K562 (cell line): ENCODE results near the gene PWP2. TPM values are rescaled to one million over a fixed set of nuclear protein-coding genes. Genes with fewer than 3 reads are reported as not detected.
A peak's percentile ranks its signal among the peaks of the same experiment; 100 is the strongest.

Source experiments
- ATAC-seq: fragments of 200-7000 bp; cut with Tn5 transposase; 3 replicates; pipeline ENCODE4 v1.9.1; 2020; ENCODE audit warnings: moderate library complexity
- BruUV-seq: library from RNA; stranded (reverse); fragments of 400-500 nt; replicated peaks from 2 replicates; lab custom pipeline; 2021; lab: Mats Ljungman, UMichigan
- CTCF ChIA-PET: fragments of 300-600 bp; formaldehyde crosslinking; extraction: SDS; loops from one replicate; lab custom pipeline; 2021; ENCODE audit warnings: low intra/inter-chr PET ratio; lab: Yijun Ruan, JAX
- POLR2A ChIA-PET: fragments of 300-600, 350-650 bp; sonication (Branson Sonifier 250); formaldehyde crosslinking; extraction: SDS; loops from one replicate; lab custom pipeline; 2021; ENCODE audit warnings: antibody characterized with exemption, inconsistent platforms; lab: Yijun Ruan, JAX
- DNase-seq, 4 experiments: peaks; one replicate each; pipeline versions ENCODE4 v3.0.0 to v3.0.0-alpha.2; 2011 to 2018; ENCODE audit warnings: low spot score in 3 of 4, mixed read lengths in 3 of 4; ENCODE audit errors: extremely low read depth in 1 of 4
- FAIRE-seq: peaks from 2 replicates; lab custom pipeline; 2011; peaks lifted over from hg19 to GRCh38; lab: Jason Lieb, UNC
- H2AFZ ChIP-seq: 2 replicates; pipeline ENCODE4 v1.6.0; 2011; ENCODE audit warnings: low read depth, low read length, control low read depth, inconsistent platforms
- H3K27ac ChIP-seq: fragments of 200-600 bp; 3 replicates; pipeline ENCODE4 v1.8.0; 2011; ENCODE audit warnings: low read depth, mild to moderate bottlenecking, control low read depth, inconsistent platforms, low read length, moderate library complexity, mixed read lengths; ENCODE audit errors: extremely low read depth
- H3K27me3 ChIP-seq, 2 experiments: fragments of 300-600 bp in 1 of 2; 2 replicates in 1 of 2; 3 replicates in 1 of 2; pipeline versions ENCODE4 v1.6.0 to v1.8.0; 2011; ENCODE audit warnings: inconsistent platforms in 2 of 2, low read length in 2 of 2, mild to moderate bottlenecking in 1 of 2, mixed read lengths in 1 of 2, moderate library complexity in 1 of 2; ENCODE audit not compliant: control insufficient read depth in 2 of 2, insufficient read depth in 2 of 2
- H3K36me3 ChIP-seq: fragments of 300-600 bp; 3 replicates; pipeline ENCODE4 v1.8.0; 2011; ENCODE audit warnings: mild to moderate bottlenecking, low read length, inconsistent platforms; ENCODE audit not compliant: control insufficient read depth, insufficient read depth
- H3K4me1 ChIP-seq, 2 experiments: fragments of 200-600 bp in 1 of 2; replicated peaks in 1 of 2; 2 replicates in 1 of 2; 3 replicates in 1 of 2; pipeline versions ENCODE4 v1.5.1 to v1.8.0; 2011; ENCODE audit warnings: inconsistent platforms in 2 of 2, low read length in 2 of 2, mild to moderate bottlenecking in 1 of 2, mixed read lengths in 1 of 2, moderate library complexity in 1 of 2; ENCODE audit not compliant: control insufficient read depth in 2 of 2, insufficient read depth in 2 of 2
- H3K4me2 ChIP-seq: 2 replicates; pipeline ENCODE4 v1.6.1; 2011; ENCODE audit warnings: low read length, control low read depth, inconsistent platforms, mixed read lengths; ENCODE audit not compliant: insufficient read depth
- H3K4me3 ChIP-seq: fragments of 200-600 bp; sonication (generic), shearing (Covaris generic); 2 replicates; pipeline ENCODE4 v1.5.1; 2016; ENCODE audit warnings: control low read depth, inconsistent platforms
- H3K79me2 ChIP-seq: fragments of 200-600 bp; 3 replicates; pipeline ENCODE4 v1.8.0; 2011; ENCODE audit warnings: low read length, inconsistent platforms; ENCODE audit not compliant: control insufficient read depth, insufficient read depth
- H3K9ac ChIP-seq, 2 experiments: 2 replicates each; pipeline versions ENCODE4 v1.6.0 to v1.6.1; 2011; ENCODE audit warnings: low read depth in 2 of 2, low read length in 2 of 2, control low read depth in 1 of 2, inconsistent platforms in 1 of 2, mild to moderate bottlenecking in 1 of 2, mixed read lengths in 1 of 2; ENCODE audit not compliant: insufficient read depth in 1 of 2
- H3K9me1 ChIP-seq: one replicate; pipeline ENCODE4 v1.6.0; 2011; ENCODE audit warnings: inconsistent platforms, mild to moderate bottlenecking, low read length, moderate library complexity; ENCODE audit not compliant: control insufficient read depth, insufficient read depth
- H3K9me3 ChIP-seq: replicated peaks from 2 replicates; pipeline ENCODE4 v1.5.1; 2011; ENCODE audit warnings: low read depth, low read length, inconsistent platforms; ENCODE audit not compliant: control insufficient read depth, insufficient read depth
- H4K20me1 ChIP-seq: replicated peaks from 2 replicates; pipeline ENCODE4 v1.6.1; 2011; ENCODE audit warnings: low read length, inconsistent platforms, mixed read lengths; ENCODE audit not compliant: control insufficient read depth, insufficient read depth
- COPS2 ChIP-seq: fragments of 450-650 bp; conservative IDR thresholded peaks from 2 replicates; pipeline ENCODE4 v1.6.1; 2016; ENCODE audit warnings: mild to moderate bottlenecking, moderate library complexity
- GATAD2B ChIP-seq: fragments of 450-650 bp; IDR thresholded peaks from 2 replicates; pipeline ENCODE4 v1.6.1; 2017; ENCODE audit warnings: mild to moderate bottlenecking, borderline replicate concordance
- HDAC3 ChIP-seq: fragments of 450-650 bp; IDR thresholded peaks from 2 replicates; pipeline ENCODE4 v1.6.1; 2018; ENCODE audit warnings: borderline replicate concordance, mild to moderate bottlenecking, moderate library complexity; ENCODE audit not compliant: partially characterized antibody
- MED1 ChIP-seq: sonication (generic); formaldehyde crosslinking; IDR thresholded peaks from 2 replicates; pipeline ENCODE4 v1.8.1; 2023; ENCODE audit warnings: missing genetic modification reagents, borderline replicate concordance
- POLR2G ChIP-seq: fragments of 200-400 bp; formaldehyde crosslinking; IDR thresholded peaks from 2 replicates; pipeline ENCODE4 v1.6.1; 2017; ENCODE audit warnings: low read depth, mild to moderate bottlenecking, antibody characterized with exemption, low read length, moderate library complexity
- PPARD ChIP-seq: fragments of 250-450 bp; sonication (Bioruptor Pico); IDR thresholded peaks from 2 replicates; pipeline ENCODE4 v1.8.0; 2022; ENCODE audit warnings: inconsistent platforms, mild to moderate bottlenecking, moderate library complexity
- RBM22 ChIP-seq: fragments of 200-400 bp; formaldehyde crosslinking; IDR thresholded peaks from 2 replicates; pipeline ENCODE4 v1.6.1; 2018; ENCODE audit warnings: low read length, low read depth; ENCODE audit not compliant: poor library complexity, severe bottlenecking
- RHOXF2B ChIP-seq: fragments of 250-450 bp; sonication (Bioruptor Pico); conservative IDR thresholded peaks from 2 replicates; pipeline ENCODE4 v1.5.1; 2021
- U2AF1 ChIP-seq: fragments of 200-400 bp; formaldehyde crosslinking; optimal IDR thresholded peaks from 2 replicates; pipeline ENCODE3; 2017; ENCODE audit warnings: mild to moderate bottlenecking, low read depth, low read length, moderate library complexity
- ZNF217 ChIP-seq: sonication (generic); formaldehyde crosslinking; IDR thresholded peaks from 2 replicates; pipeline ENCODE4 v1.8.0; 2022; ENCODE audit warnings: mild to moderate bottlenecking, missing genetic modification reagents
- ZNF717 ChIP-seq: fragments of 250-450 bp; sonication (Bioruptor Pico); IDR thresholded peaks from 2 replicates; pipeline ENCODE4 v1.5.0; 2021
- WGBS: fragments of 100-300 bp; shearing (Covaris generic); methylation state at CpG from one replicate; pipeline ENCODE4 v1.1.6; 2016; ENCODE audit warnings: low coverage, mixed read lengths; ENCODE audit not compliant: insufficient coverage; ENCODE audit errors: missing lambda C conversion rate; 5-methylcytosine and 5-hydroxymethylcytosine counted together
- in situ Hi-C: fragments of 300-500 bp; cut with MboI; formaldehyde crosslinking; loops from 4 replicates; pipeline ENCODE4 v1.15.0; 2018; ENCODE audit warnings: inconsistent platforms, mixed read lengths
- intact Hi-C: fragments of 100-400 bp; cut with micrococcal nuclease; formaldehyde crosslinking; loops from 2 replicates; pipeline ENCODE4 v1.14.2; 2022
- polyA plus RNA-seq, 8 experiments: library from polyadenylated mRNA; depleted of rRNA in 4 of 8; stranded (reverse) in 5 of 8; unstranded in 3 of 8; fragments of >200 nt; fragmentation: Nextera tagmentation in 2 of 8; fragmentation: Illumina TruSeq in 1 of 8; extraction: Ambion mirVana in 2 of 8; extraction: Trizol in 1 of 8; gene quantifications; 2 replicates each; pipeline versions ENCODE4 v1.2.1 to v1.2.3, GENCODE V29; 2011 to 2014; ENCODE audit warnings: inconsistent platforms in 1 of 8, missing spikeins in 1 of 8
- total RNA-seq, 7 experiments: library from RNA; depleted of rRNA in 6 of 7; stranded (reverse); fragments of >200 nt in 6 of 7; fragmentation: Illumina TruSeq in 2 of 7; extraction: Trizol in 2 of 7; gene quantifications; 2 replicates each; pipeline versions ENCODE4 v1.2.1 to v1.2.3, GENCODE V29; 2011 to 2021; ENCODE audit warnings: low replicate concordance in 1 of 7
- TF ChIP-seq, protein P1 (sequence below): fragments of 450-650 bp; IDR thresholded peaks from 2 replicates; pipeline ENCODE4 v1.6.1; 2016; ENCODE audit warnings: mild to moderate bottlenecking, moderate library complexity

PWP2 gene
- total and polyA plus RNA-seq, 9 of the 15 experiments (the other 6 are each of a cell fraction or from before 2014, with no cell fraction given): 0.72 to 57.6 (median 31.1) TPM

DNA sequence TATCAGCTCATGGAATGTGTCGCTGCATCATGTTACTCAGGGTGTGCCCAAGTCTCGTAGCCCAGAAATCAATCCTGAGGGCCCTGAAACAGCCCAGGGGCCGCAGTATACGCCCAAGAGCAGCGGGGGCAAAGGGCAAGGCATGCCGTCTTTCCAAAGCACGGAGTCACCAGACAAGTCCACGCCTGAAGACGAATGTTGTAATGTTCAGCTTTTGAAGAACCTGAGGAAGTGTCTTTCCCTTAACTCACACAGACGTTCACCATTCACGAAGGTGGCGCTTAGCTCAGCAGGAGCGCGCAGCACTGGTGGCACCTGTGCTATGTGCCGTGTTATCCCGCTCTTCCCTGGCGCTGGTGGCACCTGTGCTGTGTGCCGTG, 18.8 kb upstream of the PWP2 start:
- no peak overlapping the region for H3K9ac ChIP-seq
- ATAC-seq (no peak), FAIRE-seq (no peak), DNase-seq (no peak)
- H2AFZ ChIP-seq: no peak overlapping the region
- H3K36me3 ChIP-seq: peaks cover 89% of the 10 kb centered on the region
- in situ Hi-C loops: no loop called here
- no peak overlapping the region for H3K27ac ChIP-seq
- H3K4me3 ChIP-seq: no peak overlapping the region
- no peak overlapping the region for H3K4me2 ChIP-seq
- H3K4me1 ChIP-seq: 0 out of 5 replicates have a peak, but pooled peaks cover 0 to 4% of the 10 kb centered on the region in 2 experiments
- H3K27me3 ChIP-seq: no peaks in the 10 kb centered on the region
- intact Hi-C loops: no loop called here
- H4K20me1 ChIP-seq: no peaks in the 10 kb centered on the region
- WGBS: 93% methylated on average over 18 of the region's 18 CpGs
- H3K79me2 ChIP-seq: no peaks in the 10 kb centered on the region
- ChIA-PET CTCF (no interaction called here), POLR2A (interaction anchor here (1.8 kb wide), 1 partner anchor 9 kb away, joined by 11 read pairs; no protein-coding TSS in a partner anchor)
- no TSS peak for BruUV-seq
- no peaks in the 10 kb centered on the region for H3K9me3 ChIP-seq
- no peaks in the 10 kb centered on the region for H3K9me1 ChIP-seq
- TF ChIP-seq COPS2 (no peak), MED1 (CRISPR knock-in tag) (no peak), RHOXF2B (CRISPR knock-in tag) (no peak), POLR2G (0 out of 2 replicates have a peak, but pooled peaks have one; percentile 32), ZNF717 (CRISPR knock-in tag) (no peak), GATAD2B (no peak), U2AF1 (no peak), PPARD (no peak), HDAC3 (no peak), ZNF217 (CRISPR knock-in tag) (no peak), RBM22 (peak; percentile 14)
- TF ChIP-seq, protein P1, sequence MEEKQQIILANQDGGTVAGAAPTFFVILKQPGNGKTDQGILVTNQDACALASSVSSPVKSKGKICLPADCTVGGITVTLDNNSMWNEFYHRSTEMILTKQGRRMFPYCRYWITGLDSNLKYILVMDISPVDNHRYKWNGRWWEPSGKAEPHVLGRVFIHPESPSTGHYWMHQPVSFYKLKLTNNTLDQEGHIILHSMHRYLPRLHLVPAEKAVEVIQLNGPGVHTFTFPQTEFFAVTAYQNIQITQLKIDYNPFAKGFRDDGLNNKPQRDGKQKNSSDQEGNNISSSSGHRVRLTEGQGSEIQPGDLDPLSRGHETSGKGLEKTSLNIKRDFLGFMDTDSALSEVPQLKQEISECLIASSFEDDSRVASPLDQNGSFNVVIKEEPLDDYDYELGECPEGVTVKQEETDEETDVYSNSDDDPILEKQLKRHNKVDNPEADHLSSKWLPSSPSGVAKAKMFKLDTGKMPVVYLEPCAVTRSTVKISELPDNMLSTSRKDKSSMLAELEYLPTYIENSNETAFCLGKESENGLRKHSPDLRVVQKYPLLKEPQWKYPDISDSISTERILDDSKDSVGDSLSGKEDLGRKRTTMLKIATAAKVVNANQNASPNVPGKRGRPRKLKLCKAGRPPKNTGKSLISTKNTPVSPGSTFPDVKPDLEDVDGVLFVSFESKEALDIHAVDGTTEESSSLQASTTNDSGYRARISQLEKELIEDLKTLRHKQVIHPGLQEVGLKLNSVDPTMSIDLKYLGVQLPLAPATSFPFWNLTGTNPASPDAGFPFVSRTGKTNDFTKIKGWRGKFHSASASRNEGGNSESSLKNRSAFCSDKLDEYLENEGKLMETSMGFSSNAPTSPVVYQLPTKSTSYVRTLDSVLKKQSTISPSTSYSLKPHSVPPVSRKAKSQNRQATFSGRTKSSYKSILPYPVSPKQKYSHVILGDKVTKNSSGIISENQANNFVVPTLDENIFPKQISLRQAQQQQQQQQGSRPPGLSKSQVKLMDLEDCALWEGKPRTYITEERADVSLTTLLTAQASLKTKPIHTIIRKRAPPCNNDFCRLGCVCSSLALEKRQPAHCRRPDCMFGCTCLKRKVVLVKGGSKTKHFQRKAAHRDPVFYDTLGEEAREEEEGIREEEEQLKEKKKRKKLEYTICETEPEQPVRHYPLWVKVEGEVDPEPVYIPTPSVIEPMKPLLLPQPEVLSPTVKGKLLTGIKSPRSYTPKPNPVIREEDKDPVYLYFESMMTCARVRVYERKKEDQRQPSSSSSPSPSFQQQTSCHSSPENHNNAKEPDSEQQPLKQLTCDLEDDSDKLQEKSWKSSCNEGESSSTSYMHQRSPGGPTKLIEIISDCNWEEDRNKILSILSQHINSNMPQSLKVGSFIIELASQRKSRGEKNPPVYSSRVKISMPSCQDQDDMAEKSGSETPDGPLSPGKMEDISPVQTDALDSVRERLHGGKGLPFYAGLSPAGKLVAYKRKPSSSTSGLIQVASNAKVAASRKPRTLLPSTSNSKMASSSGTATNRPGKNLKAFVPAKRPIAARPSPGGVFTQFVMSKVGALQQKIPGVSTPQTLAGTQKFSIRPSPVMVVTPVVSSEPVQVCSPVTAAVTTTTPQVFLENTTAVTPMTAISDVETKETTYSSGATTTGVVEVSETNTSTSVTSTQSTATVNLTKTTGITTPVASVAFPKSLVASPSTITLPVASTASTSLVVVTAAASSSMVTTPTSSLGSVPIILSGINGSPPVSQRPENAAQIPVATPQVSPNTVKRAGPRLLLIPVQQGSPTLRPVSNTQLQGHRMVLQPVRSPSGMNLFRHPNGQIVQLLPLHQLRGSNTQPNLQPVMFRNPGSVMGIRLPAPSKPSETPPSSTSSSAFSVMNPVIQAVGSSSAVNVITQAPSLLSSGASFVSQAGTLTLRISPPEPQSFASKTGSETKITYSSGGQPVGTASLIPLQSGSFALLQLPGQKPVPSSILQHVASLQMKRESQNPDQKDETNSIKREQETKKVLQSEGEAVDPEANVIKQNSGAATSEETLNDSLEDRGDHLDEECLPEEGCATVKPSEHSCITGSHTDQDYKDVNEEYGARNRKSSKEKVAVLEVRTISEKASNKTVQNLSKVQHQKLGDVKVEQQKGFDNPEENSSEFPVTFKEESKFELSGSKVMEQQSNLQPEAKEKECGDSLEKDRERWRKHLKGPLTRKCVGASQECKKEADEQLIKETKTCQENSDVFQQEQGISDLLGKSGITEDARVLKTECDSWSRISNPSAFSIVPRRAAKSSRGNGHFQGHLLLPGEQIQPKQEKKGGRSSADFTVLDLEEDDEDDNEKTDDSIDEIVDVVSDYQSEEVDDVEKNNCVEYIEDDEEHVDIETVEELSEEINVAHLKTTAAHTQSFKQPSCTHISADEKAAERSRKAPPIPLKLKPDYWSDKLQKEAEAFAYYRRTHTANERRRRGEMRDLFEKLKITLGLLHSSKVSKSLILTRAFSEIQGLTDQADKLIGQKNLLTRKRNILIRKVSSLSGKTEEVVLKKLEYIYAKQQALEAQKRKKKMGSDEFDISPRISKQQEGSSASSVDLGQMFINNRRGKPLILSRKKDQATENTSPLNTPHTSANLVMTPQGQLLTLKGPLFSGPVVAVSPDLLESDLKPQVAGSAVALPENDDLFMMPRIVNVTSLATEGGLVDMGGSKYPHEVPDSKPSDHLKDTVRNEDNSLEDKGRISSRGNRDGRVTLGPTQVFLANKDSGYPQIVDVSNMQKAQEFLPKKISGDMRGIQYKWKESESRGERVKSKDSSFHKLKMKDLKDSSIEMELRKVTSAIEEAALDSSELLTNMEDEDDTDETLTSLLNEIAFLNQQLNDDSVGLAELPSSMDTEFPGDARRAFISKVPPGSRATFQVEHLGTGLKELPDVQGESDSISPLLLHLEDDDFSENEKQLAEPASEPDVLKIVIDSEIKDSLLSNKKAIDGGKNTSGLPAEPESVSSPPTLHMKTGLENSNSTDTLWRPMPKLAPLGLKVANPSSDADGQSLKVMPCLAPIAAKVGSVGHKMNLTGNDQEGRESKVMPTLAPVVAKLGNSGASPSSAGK: no peak
